CD4-positive, alpha-beta T cell treated with Interleukin-6 at 100 ng/mL for 8 hours (primary cell): ENCODE data around the gene TRAK1.
A peak's percentile ranks its signal among the peaks of the same experiment; 100 is the strongest.

Experiments
- DNase-seq: peaks from one replicate; pipeline ENCODE4 v3.0.0-alpha.2; 2020; ENCODE audit warnings: mixed read lengths, low spot score

Gene TRAK1

GRCh38 chr3:42177801-42178150 is 86.6 kb downstream of the TRAK1 start:
- no peak for DNase-seq

GRCh38 chr3:42179110-42179725 is 88.1 kb downstream of the TRAK1 start:
- no peak for DNase-seq

GRCh38 chr3:42180901-42181300 is 89.7 kb downstream of the TRAK1 start:
- DNase-seq = no peak

- DNase-seq = no peak
These were observed 91.4 kb downstream of the TRAK1 start for GRCh38 chr3:42182555-42182954.

- no peak for DNase-seq
These were observed 93.0 kb downstream of the TRAK1 start for GRCh38 chr3:42183991-42184632.

GRCh38 chr3:42184651-42185443 is 93.7 kb downstream of the TRAK1 start:
- no peak for DNase-seq

GRCh38 chr3:42187936-42188335 is 96.8 kb downstream of the TRAK1 start:
- DNase-seq = no peak

- no peak for DNase-seq
These were observed 97.2 kb downstream of the TRAK1 start for GRCh38 chr3:42188376-42188775.

- DNase-seq = no peak
These were observed 97.9 kb downstream of the TRAK1 start for GRCh38 chr3:42189001-42189460.

- no peak for DNase-seq
These were observed 98.6 kb downstream of the TRAK1 start for GRCh38 chr3:42189736-42190135.

- DNase-seq = peak; percentile 55
These were observed 99.7 kb downstream of the TRAK1 start for GRCh38 chr3:42190701-42191442.

- DNase-seq = no peak
These were observed 100.2 kb downstream of the TRAK1 start for GRCh38 chr3:42191443-42191747.

- DNase-seq = no peak
These were observed 101.4 kb downstream of the TRAK1 start for GRCh38 chr3:42192334-42193200.

GRCh38 chr3:42194943-42195510 is 103.9 kb downstream of the TRAK1 start:
- DNase-seq = no peak

- DNase-seq = no peak
These were observed 104.7 kb downstream of the TRAK1 start for GRCh38 chr3:42195879-42196330.

- DNase-seq = no peak
These were observed 107.6 kb downstream of the TRAK1 start for GRCh38 chr3:42198709-42199108.

- DNase-seq = no peak
These were observed 111.2 kb downstream of the TRAK1 start for GRCh38 chr3:42202217-42202865.

GRCh38 chr3:42204867-42205599 is 113.9 kb downstream of the TRAK1 start:
- no peak for DNase-seq

- DNase-seq = no peak
These were observed 114.8 kb downstream of the TRAK1 start for GRCh38 chr3:42205800-42206514.
